ENCODE measurements around the gene SLC39A13.

GRCh38 chr11:47390422-47390760 is 18.0 kb upstream of the SLC39A13 start:
- TF ChIP-seq CTCF (IDR thresholded peaks at IDR 0.05) (no peak), POLR2A (IDR thresholded peaks at IDR 0.05) (no peak)

Measured in gastroesophageal sphincter (tissue), 3 donors.